Measurements from ENCODE around the gene HOXB1. TPM values are rescaled to one million over a fixed set of nuclear protein-coding genes. Genes with fewer than 3 reads are reported as not detected.
"Not testable (repeated sequence)": the region's sequence is repeated elsewhere in the genome, so short reads cannot be mapped to it uniquely, and the experiment has no call there.

HOXB1 gene
- total RNA-seq, 1 experiment from 2014 or later, result 4.5 TPM

- DNase-seq, result no peak
- Histone ChIP-seq H3K27me3 (ENCODE audit: control insufficient read depth, insufficient read depth, low read length) (peaks cover 4% of the 10 kb centered on the region; the same call in 1 of the 2 replicates), H3K4me3 (ENCODE audit: insufficient read depth, low read depth, low read length) (no peak overlapping the region), H3K36me3 (replicated peaks; ENCODE audit: control insufficient read depth, insufficient read depth, low read length) (no peaks in the 10 kb centered on the region)
Observed at GRCh38 chr17:48513666-48514455, 16.9 kb downstream of the HOXB1 start.

GRCh38 chr17:48513097-48513496, 17.7 kb downstream of the HOXB1 start:
- Histone ChIP-seq H3K4me3 (ENCODE audit: insufficient read depth, low read depth, low read length) (no peak overlapping the region), H3K36me3 (replicated peaks; ENCODE audit: control insufficient read depth, insufficient read depth, low read length) (no peaks in the 10 kb centered on the region), H3K27me3 (ENCODE audit: control insufficient read depth, insufficient read depth, low read length) (peaks cover 4% of the 10 kb centered on the region; the same call in 1 of the 2 replicates)
- DNase-seq, result no peak

- Histone ChIP-seq H3K4me3 (ENCODE audit: insufficient read depth, low read depth, low read length) (no peak overlapping the region), H3K27me3 (ENCODE audit: control insufficient read depth, insufficient read depth, low read length) (peaks cover 4% of the 10 kb centered on the region; the same call in 1 of the 2 replicates), H3K36me3 (replicated peaks; ENCODE audit: control insufficient read depth, insufficient read depth, low read length) (no peaks in the 10 kb centered on the region)
- DNase-seq, result no peak
Observed at GRCh38 chr17:48510761-48511604, 19.8 kb downstream of the HOXB1 start.

- DNase-seq, result no peak
- Histone ChIP-seq H3K4me3 (ENCODE audit: insufficient read depth, low read depth, low read length) (no peak overlapping the region), H3K36me3 (replicated peaks; ENCODE audit: control insufficient read depth, insufficient read depth, low read length) (no peaks in the 10 kb centered on the region), H3K27me3 (ENCODE audit: control insufficient read depth, insufficient read depth, low read length) (peaks cover 4% of the 10 kb centered on the region; the same call in 1 of the 2 replicates)
Observed at GRCh38 chr17:48510381-48510760, 20.4 kb downstream of the HOXB1 start.

GRCh38 chr17:48509708-48510107, 21.1 kb downstream of the HOXB1 start:
- not testable (repeated sequence) for H3K4me3 ChIP-seq (ENCODE audit: insufficient read depth, low read depth, low read length); H3K27me3 ChIP-seq (ENCODE audit: control insufficient read depth, insufficient read depth, low read length); H3K36me3 ChIP-seq (replicated peaks; ENCODE audit: control insufficient read depth, insufficient read depth, low read length); DNase-seq

GRCh38 chr17:48506246-48506645, 24.6 kb downstream of the HOXB1 start:
- Histone ChIP-seq H3K27me3 (ENCODE audit: control insufficient read depth, insufficient read depth, low read length) (peaks cover 5% of the 10 kb centered on the region), H3K36me3 (replicated peaks; ENCODE audit: control insufficient read depth, insufficient read depth, low read length) (no peaks in the 10 kb centered on the region), H3K4me3 (ENCODE audit: insufficient read depth, low read depth, low read length) (no peak overlapping the region)
- no peak for DNase-seq

GRCh38 chr17:48505788-48506187, 25.0 kb downstream of the HOXB1 start:
- H3K36me3 ChIP-seq (replicated peaks; ENCODE audit: control insufficient read depth, insufficient read depth, low read length), result no peaks in the 10 kb centered on the region
- DNase-seq, result no peak
- H3K4me3 ChIP-seq (ENCODE audit: insufficient read depth, low read depth, low read length), result no peak overlapping the region
- peaks cover 5% of the 10 kb centered on the region for H3K27me3 ChIP-seq (ENCODE audit: control insufficient read depth, insufficient read depth, low read length)

GRCh38 chr17:48504953-48505352, 25.9 kb downstream of the HOXB1 start:
- no peaks in the 10 kb centered on the region for H3K36me3 ChIP-seq (replicated peaks; ENCODE audit: control insufficient read depth, insufficient read depth, low read length)
- H3K27me3 ChIP-seq (ENCODE audit: control insufficient read depth, insufficient read depth, low read length), result peaks cover 5% of the 10 kb centered on the region
- no peak overlapping the region for H3K4me3 ChIP-seq (ENCODE audit: insufficient read depth, low read depth, low read length)
- no peak for DNase-seq

GRCh38 chr17:48503747-48504146, 27.1 kb downstream of the HOXB1 start:
- Histone ChIP-seq H3K36me3 (replicated peaks; ENCODE audit: control insufficient read depth, insufficient read depth, low read length) (no peaks in the 10 kb centered on the region), H3K27me3 (ENCODE audit: control insufficient read depth, insufficient read depth, low read length) (peaks cover 5% of the 10 kb centered on the region), H3K4me3 (ENCODE audit: insufficient read depth, low read depth, low read length) (no peak overlapping the region)
- no peak for DNase-seq

- no peaks in the 10 kb centered on the region for H3K36me3 ChIP-seq (replicated peaks; ENCODE audit: control insufficient read depth, insufficient read depth, low read length)
- peaks cover 5% of the 10 kb centered on the region for H3K27me3 ChIP-seq (ENCODE audit: control insufficient read depth, insufficient read depth, low read length)
- H3K4me3 ChIP-seq (ENCODE audit: insufficient read depth, low read depth, low read length), result no peak overlapping the region
- no peak for DNase-seq
Observed at GRCh38 chr17:48502901-48503300, 27.9 kb downstream of the HOXB1 start.

- DNase-seq, result no peak
- no peak overlapping the region for H3K4me3 ChIP-seq (ENCODE audit: insufficient read depth, low read depth, low read length)
- no peaks in the 10 kb centered on the region for H3K36me3 ChIP-seq (replicated peaks; ENCODE audit: control insufficient read depth, insufficient read depth, low read length)
- peaks cover 5% of the 10 kb centered on the region for H3K27me3 ChIP-seq (ENCODE audit: control insufficient read depth, insufficient read depth, low read length)
Observed at GRCh38 chr17:48502312-48502711, 28.5 kb downstream of the HOXB1 start.

- peaks cover 7% of the 10 kb centered on the region for H3K27me3 ChIP-seq (ENCODE audit: control insufficient read depth, insufficient read depth, low read length)
Observed at GRCh38 chr17:48500435-48501426, 30.1 kb downstream of the HOXB1 start.

GRCh38 chr17:48499735-48500434, 30.9 kb downstream of the HOXB1 start:
- peaks cover 8% of the 10 kb centered on the region for H3K27me3 ChIP-seq (ENCODE audit: control insufficient read depth, insufficient read depth, low read length)
- no peak overlapping the region for H3K4me3 ChIP-seq (ENCODE audit: insufficient read depth, low read depth, low read length)
- DNase-seq, result no peak
- H3K36me3 ChIP-seq (replicated peaks; ENCODE audit: control insufficient read depth, insufficient read depth, low read length), result no peaks in the 10 kb centered on the region

More at GRCh38 chr17:48500435-48501426, 30.1 kb downstream of the HOXB1 start:
- DNase-seq, result peak; percentile 52
- Histone ChIP-seq H3K36me3 (replicated peaks; ENCODE audit: control insufficient read depth, insufficient read depth, low read length) (no peaks in the 10 kb centered on the region), H3K4me3 (ENCODE audit: insufficient read depth, low read depth, low read length) (no peak overlapping the region)
